Lung (tissue), 12 donors: ENCODE data around the gene VWF. TPM values are rescaled to one million over a fixed set of nuclear protein-coding genes. Genes with fewer than 3 reads are reported as not detected.
A peak's percentile ranks its signal among the peaks of the same experiment; 100 is the strongest.

ENCODE experiments used
- ATAC-seq: fragments of 200-7000 bp; cut with Tn5 transposase; one replicate; pipeline ENCODE4 v1.9.1; 2020; ENCODE audit warnings: moderate number of reproducible peaks; ENCODE audit not compliant: insufficient read depth, low FRiP score
- DNase-seq, 3 donors: peaks; one replicate each; pipeline ENCODE4 v3.0.0-alpha.2; 2013 to 2017
- H3K27ac ChIP-seq, 2 donors: one replicate each; pipeline ENCODE4 v1.5.1; 2013; ENCODE audit warnings: mild to moderate bottlenecking in 2 of 2, moderate library complexity in 2 of 2, control low read depth in 1 of 2, inconsistent platforms in 1 of 2, low read depth in 1 of 2, low read length in 1 of 2
- H3K27me3 ChIP-seq, 3 donors: one replicate each; pipeline ENCODE4 v1.5.1; 2013; ENCODE audit warnings: low read length in 2 of 3; ENCODE audit not compliant: control insufficient read depth in 3 of 3, insufficient read depth in 3 of 3
- H3K36me3 ChIP-seq, 4 donors: one replicate each; pipeline ENCODE4 v1.5.1; 2013; ENCODE audit warnings: low read length in 4 of 4, mild to moderate bottlenecking in 1 of 4, moderate library complexity in 1 of 4; ENCODE audit not compliant: control insufficient read depth in 4 of 4, insufficient read depth in 4 of 4
- H3K4me1 ChIP-seq, 5 donors: one replicate each; pipeline ENCODE4 v1.5.1; 2013; ENCODE audit warnings: low read length in 5 of 5, mild to moderate bottlenecking in 2 of 5, moderate library complexity in 1 of 5; ENCODE audit not compliant: control insufficient read depth in 5 of 5, insufficient read depth in 5 of 5
- H3K4me3 ChIP-seq: one replicate; pipeline ENCODE4 v1.5.1; 2013; ENCODE audit warnings: mild to moderate bottlenecking, control low read depth, moderate library complexity
- H3K9ac ChIP-seq, 2 donors: one replicate each; pipeline ENCODE4 v1.5.1; 2013; ENCODE audit warnings: low read length in 2 of 2, control low read depth in 1 of 2; ENCODE audit not compliant: insufficient read depth in 1 of 2
- H3K9me3 ChIP-seq, 4 donors: one replicate each; pipeline ENCODE4 v1.5.1; 2013; ENCODE audit warnings: low read length in 3 of 4, mild to moderate bottlenecking in 1 of 4, moderate library complexity in 1 of 4; ENCODE audit not compliant: control insufficient read depth in 4 of 4, insufficient read depth in 3 of 4
- WGBS, 2 donors: extraction: QIAGEN DNeasy Blood & Tissue Kit; methylation state at CpG; one replicate each; pipeline ENCODE4 v1.1.7; 2013; 5-methylcytosine and 5-hydroxymethylcytosine counted together
- polyA plus RNA-seq, 2 donors: library from polyadenylated mRNA; stranded (reverse); fragments of 200-250 nt; gene quantifications; one replicate each; pipeline ENCODE4 v1.2.1, GENCODE V29; 2013
- total RNA-seq, 2 donors: library from RNA; depleted of rRNA in 1 of 2; stranded (reverse); fragments of >200 nt in 1 of 2; gene quantifications; one replicate each; pipeline ENCODE4 v1.2.1, GENCODE V29; 2014 to 2021
- TF ChIP-seq, protein P1 (sequence below): IDR thresholded peaks from 2 replicates; pipeline ENCODE4 v1.5.1; 2012; ENCODE audit warnings: mild to moderate bottlenecking; ENCODE audit errors: control extremely low read depth, extremely low read depth
- donor health status: control.
- donor health status: control.
- donor health status: Bipolar disorder and iron deficiency.
- donor health status: healthy.
- donor health status: DM: yes; HTN: yes; CAD: no.

Gene VWF
- total and polyA plus RNA-seq, 4 donors: 65.6 to 285 (median 249) TPM

DNA sequence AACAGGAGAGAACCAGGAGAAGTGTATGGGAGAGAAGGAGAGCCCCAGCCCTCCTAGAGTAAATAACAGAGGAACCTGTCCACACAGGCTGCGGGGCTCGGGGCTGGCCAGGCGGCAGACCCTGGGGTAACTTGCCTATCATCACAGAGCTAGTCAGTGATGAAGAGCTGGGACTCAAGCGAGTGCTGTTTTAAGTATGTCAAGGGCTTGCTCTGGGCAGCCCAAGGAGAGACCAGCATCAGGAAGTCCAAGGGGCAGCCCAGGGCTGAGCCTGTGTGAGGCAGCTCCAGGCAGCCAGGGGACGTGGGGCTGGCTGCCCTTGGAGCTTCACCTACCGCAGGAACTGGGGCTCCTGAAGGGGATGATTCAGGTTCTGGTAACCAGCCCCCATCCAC, 10.0 kb downstream of the VWF start:
- 74 to 87% methylated on average over 6 of the region's 6 CpGs for WGBS, 2 donors
- no peak for DNase-seq

DNA sequence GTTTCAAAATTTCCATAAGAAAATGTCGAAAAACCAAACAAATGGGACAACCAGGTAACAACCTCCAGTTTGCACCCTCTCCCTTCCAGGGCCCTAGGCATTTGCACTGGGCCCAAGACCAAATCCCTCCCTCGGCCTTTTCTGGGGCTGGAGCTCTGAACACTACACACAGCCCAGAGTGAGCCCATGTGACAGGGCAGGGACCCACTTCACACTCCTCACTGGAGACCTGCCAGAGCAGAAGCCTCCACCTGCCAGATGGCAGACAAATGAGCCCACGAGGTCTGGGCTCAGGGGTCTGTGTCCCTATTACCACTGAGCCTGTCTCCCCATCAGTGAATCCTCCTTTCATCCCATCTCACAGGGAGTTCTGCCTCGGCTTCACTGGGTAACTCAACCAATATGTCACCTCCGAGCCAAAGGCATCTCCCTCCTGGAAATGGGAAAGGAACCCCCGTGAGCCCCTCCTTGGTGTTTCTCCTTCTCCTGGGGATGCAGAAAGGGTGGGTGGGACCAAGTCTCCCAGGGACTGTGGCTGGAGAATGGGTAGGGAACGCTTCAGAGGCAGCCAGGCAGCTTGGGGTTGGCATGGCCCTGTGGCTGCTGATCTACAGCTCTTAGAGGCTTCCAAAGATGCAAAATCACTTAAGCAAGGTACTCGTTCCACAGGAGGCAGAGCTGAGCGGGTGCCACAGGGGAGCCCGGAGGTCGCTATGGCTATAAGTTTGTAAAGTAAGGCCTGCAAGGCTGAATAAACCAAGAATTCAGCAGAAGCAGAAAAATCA, 10.6 kb downstream of the VWF start:
- no peak for ATAC-seq
- H3K9me3 ChIP-seq: no peaks in the 10 kb centered on the region
- peaks cover 0 to 6% (median 0%) of the 10 kb centered on the region in 4 donors for H3K36me3 ChIP-seq
- H3K4me3 ChIP-seq: no peak overlapping the region
- peaks cover 0 to 14% (median 0%) of the 10 kb centered on the region in 5 donors for H3K4me1 ChIP-seq
- no peak for DNase-seq
- no peak overlapping the region for H3K9ac ChIP-seq
- H3K27me3 ChIP-seq: no peaks in the 10 kb centered on the region
- WGBS, 2 donors: 76 to 85% methylated on average over 11 of the region's 11 CpGs
- TF ChIP-seq, protein P1, sequence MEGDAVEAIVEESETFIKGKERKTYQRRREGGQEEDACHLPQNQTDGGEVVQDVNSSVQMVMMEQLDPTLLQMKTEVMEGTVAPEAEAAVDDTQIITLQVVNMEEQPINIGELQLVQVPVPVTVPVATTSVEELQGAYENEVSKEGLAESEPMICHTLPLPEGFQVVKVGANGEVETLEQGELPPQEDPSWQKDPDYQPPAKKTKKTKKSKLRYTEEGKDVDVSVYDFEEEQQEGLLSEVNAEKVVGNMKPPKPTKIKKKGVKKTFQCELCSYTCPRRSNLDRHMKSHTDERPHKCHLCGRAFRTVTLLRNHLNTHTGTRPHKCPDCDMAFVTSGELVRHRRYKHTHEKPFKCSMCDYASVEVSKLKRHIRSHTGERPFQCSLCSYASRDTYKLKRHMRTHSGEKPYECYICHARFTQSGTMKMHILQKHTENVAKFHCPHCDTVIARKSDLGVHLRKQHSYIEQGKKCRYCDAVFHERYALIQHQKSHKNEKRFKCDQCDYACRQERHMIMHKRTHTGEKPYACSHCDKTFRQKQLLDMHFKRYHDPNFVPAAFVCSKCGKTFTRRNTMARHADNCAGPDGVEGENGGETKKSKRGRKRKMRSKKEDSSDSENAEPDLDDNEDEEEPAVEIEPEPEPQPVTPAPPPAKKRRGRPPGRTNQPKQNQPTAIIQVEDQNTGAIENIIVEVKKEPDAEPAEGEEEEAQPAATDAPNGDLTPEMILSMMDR: no peak
- peak overlapping the region in 1 of 2 donors; percentile 73 for H3K27ac ChIP-seq

More for the DNA sequence above, 10.0 kb downstream of the VWF start:
- Histone ChIP-seq H3K9ac (no peak overlapping the region), H3K9me3 (no peaks in the 10 kb centered on the region), H3K36me3 (peaks cover 0 to 6% (median 0%) of the 10 kb centered on the region in 4 donors), H3K4me1 (peaks cover 0 to 14% (median 0%) of the 10 kb centered on the region in 5 donors), H3K27ac (peak overlapping the region in 1 of 2 donors; percentile 58), H3K27me3 (no peaks in the 10 kb centered on the region), H3K4me3 (no peak overlapping the region)
- TF ChIP-seq, protein P1: no peak
- ATAC-seq: no peak

- no peaks in the 10 kb centered on the region for H3K27me3 ChIP-seq
Observed at GRCh38 chr12:6112004-6112403, 12.5 kb downstream of the VWF start.

More at GRCh38 chr12:6112004-6112403, 12.5 kb downstream of the VWF start:
- TF ChIP-seq, protein P1: no peak
- no peak for ATAC-seq
- Histone ChIP-seq H3K4me1 (peaks cover 0 to 14% (median 0%) of the 10 kb centered on the region in 5 donors), H3K9ac (no peak overlapping the region), H3K27ac (no peak overlapping the region), H3K4me3 (no peak overlapping the region), H3K9me3 (no peaks in the 10 kb centered on the region), H3K36me3 (peaks cover 0 to 6% (median 0%) of the 10 kb centered on the region in 4 donors)
- 47 to 52% methylated on average over 5 of the region's 5 CpGs for WGBS, 2 donors
- DNase-seq: no peak
